Keratinocyte (primary cell): Measurements from ENCODE around the gene MLX. TPM values are rescaled to one million over a fixed set of nuclear protein-coding genes. Genes with fewer than 3 reads are reported as not detected.

ENCODE experiments used
- DNase-seq: peaks from one replicate; pipeline ENCODE4 v3.0.0-alpha.2; 2011; ENCODE audit warnings: low read depth, missing footprints, low spot score
- FAIRE-seq: peaks from 2 replicates; lab custom pipeline; 2011; peaks lifted over from hg19 to GRCh38; lab: Jason Lieb, UNC
- H2AFZ ChIP-seq: 2 replicates; pipeline ENCODE4 v1.6.0; 2012; ENCODE audit warnings: low read length, control low read depth, inconsistent platforms; ENCODE audit not compliant: control insufficient read depth
- H3K27ac ChIP-seq: 2 replicates; pipeline ENCODE4 v1.5.1; 2011; ENCODE audit warnings: low read length; ENCODE audit not compliant: control insufficient read depth, insufficient read depth
- H3K27me3 ChIP-seq: 3 replicates; pipeline ENCODE4 v1.6.0; 2011; ENCODE audit warnings: low read length; ENCODE audit not compliant: control insufficient read depth, insufficient read depth; ENCODE audit errors: extremely low read depth
- H3K36me3 ChIP-seq, 2 experiments: 2 replicates in 1 of 2; 3 replicates in 1 of 2; pipeline ENCODE4 v1.5.1; 2011; ENCODE audit warnings: low read length in 2 of 2, mild to moderate bottlenecking in 1 of 2; ENCODE audit not compliant: control insufficient read depth in 2 of 2, insufficient read depth in 2 of 2; ENCODE audit errors: extremely low read depth in 1 of 2
- H3K4me1 ChIP-seq: 3 replicates; pipeline ENCODE4 v1.5.1; 2011; ENCODE audit warnings: low read length; ENCODE audit not compliant: control insufficient read depth, insufficient read depth; ENCODE audit errors: extremely low read depth
- H3K4me2 ChIP-seq: 3 replicates; pipeline ENCODE4 v1.6.0; 2011; ENCODE audit warnings: low read depth, low read length; ENCODE audit not compliant: control insufficient read depth, insufficient read depth; ENCODE audit errors: extremely low read depth
- H3K4me3 ChIP-seq, 3 experiments: fragments of 200-600 bp in 1 of 3; sonication (generic) in 1 of 3; 2 replicates in 2 of 3; 3 replicates in 1 of 3; pipeline ENCODE4 v1.5.1; 2011 to 2016; ENCODE audit warnings: low read length in 3 of 3, mild to moderate bottlenecking in 3 of 3, control low read depth in 2 of 3, inconsistent platforms in 1 of 3, low read depth in 1 of 3, mixed read lengths in 1 of 3, mixed run types in 1 of 3, moderate library complexity in 1 of 3; ENCODE audit not compliant: control insufficient read depth in 2 of 3, insufficient read depth in 2 of 3; ENCODE audit errors: extremely low read depth in 1 of 3
- H3K79me2 ChIP-seq: 2 replicates; pipeline ENCODE4 v1.6.0; 2012; ENCODE audit warnings: low read length; ENCODE audit not compliant: control insufficient read depth, insufficient read depth
- H3K9ac ChIP-seq: 3 replicates; pipeline ENCODE4 v1.6.0; 2011; ENCODE audit warnings: low read length; ENCODE audit not compliant: control insufficient read depth, insufficient read depth; ENCODE audit errors: extremely low read depth
- H3K9me1 ChIP-seq: 3 replicates; pipeline ENCODE4 v1.6.0; 2011; ENCODE audit warnings: low read length; ENCODE audit not compliant: control insufficient read depth, insufficient read depth; ENCODE audit errors: extremely low read depth
- H3K9me3 ChIP-seq: 2 replicates; pipeline ENCODE4 v1.5.1; 2012; ENCODE audit warnings: low read depth, low read length; ENCODE audit not compliant: control insufficient read depth
- H4K20me1 ChIP-seq: 3 replicates; pipeline ENCODE4 v1.6.0; 2011; ENCODE audit warnings: low read length; ENCODE audit not compliant: control insufficient read depth, insufficient read depth; ENCODE audit errors: extremely low read depth
- CTCF ChIP-seq, 3 experiments: IDR thresholded peaks in 1 of 3; conservative IDR thresholded peaks in 1 of 3; optimal IDR thresholded peaks in 1 of 3; 2 replicates in 2 of 3; 3 replicates in 1 of 3; pipeline versions ENCODE3 to v1.5.1; 2011; ENCODE audit warnings: low read length in 3 of 3, mild to moderate bottlenecking in 3 of 3, moderate library complexity in 2 of 3, control low read depth in 1 of 3, inconsistent platforms in 1 of 3; ENCODE audit not compliant: insufficient read depth in 2 of 3; ENCODE audit errors: extremely low read depth in 1 of 3
- EZH2 ChIP-seq: IDR thresholded peaks from one replicate; pipeline ENCODE4 v1.6.1; 2012; ENCODE audit warnings: inconsistent platforms, mild to moderate bottlenecking, low read length, moderate library complexity
- dilution Hi-C: fragments of 300-500 bp; cut with MboI; formaldehyde crosslinking; loops from one replicate; pipeline ENCODE4 v1.7.0; 2020; ENCODE audit warnings: low sequenced_read_pairs; ENCODE audit not compliant: extremely low pct_ligation_motif_present
- polyA plus RNA-seq, 5 experiments: library from polyadenylated mRNA; depleted of rRNA in 3 of 5; stranded (reverse) in 3 of 5; stranded (forward) in 1 of 5; unstranded in 1 of 5; fragments of >200 nt; gene quantifications; 1 replicate in 1 of 5; 2 replicates in 3 of 5; 3 replicates in 1 of 5; pipeline versions ENCODE4 v1.2.1 to v1.2.3, GENCODE V29; 2011 to 2012; ENCODE audit warnings: missing spikeins in 2 of 5, low read depth in 1 of 5, low replicate concordance in 1 of 5

Gene MLX
- polyA plus RNA-seq, 1 donor (not counting 4 experiments of a cell fraction or from before 2014, with no cell fraction given), result 39.2 TPM

- Histone ChIP-seq H3K9me3 (no peaks in the 10 kb centered on the region), H3K27ac (no peak overlapping the region), H2AFZ (no peak overlapping the region), H4K20me1 (no peaks in the 10 kb centered on the region), H3K9me1 (no peaks in the 10 kb centered on the region), H3K36me3 (peaks cover 0 to 3% of the 10 kb centered on the region in 2 experiments), H3K4me1 (peaks cover 56% of the 10 kb centered on the region), H3K9ac (no peak overlapping the region), H3K4me2 (no peak overlapping the region), H3K27me3 (no peaks in the 10 kb centered on the region), H3K79me2 (no peaks in the 10 kb centered on the region), H3K4me3 (no peak overlapping the region)
- TF ChIP-seq CTCF (optimal IDR thresholded peaks at IDR 0.05 in 1 of 3, IDR thresholded peaks at IDR 0.05 in 1 of 3, conservative IDR thresholded peaks at IDR 0.05 in 1 of 3; ENCODE audit: extremely low read depth in 1 of 3, insufficient read depth in 2 of 3, low read length in 3 of 3), result no peak
- TF ChIP-seq EZH2, result no peak
- dilution Hi-C loops, result loop anchor here (25.0 kb wide), 1 partner anchor 210 kb away; no protein-coding TSS in a partner anchor
- DNase-seq, result no peak
- FAIRE-seq, result no peak
These were observed 44.6 kb upstream of the MLX start for GRCh38 chr17:42522263-42522790.

GRCh38 chr17:42522798-42523278 lies 44.1 kb upstream of the MLX start:
- DNase-seq, result no peak
- H3K27ac ChIP-seq, result no peak overlapping the region
- H3K9me3 ChIP-seq, result no peaks in the 10 kb centered on the region
- H4K20me1 ChIP-seq, result no peaks in the 10 kb centered on the region
- no peak overlapping the region for H3K4me2 ChIP-seq
- H3K9me1 ChIP-seq, result no peaks in the 10 kb centered on the region
- H3K4me1 ChIP-seq, result peaks cover 52% of the 10 kb centered on the region
- no peak for FAIRE-seq
- H3K4me3 ChIP-seq, result no peak overlapping the region
- H3K36me3 ChIP-seq, result peaks cover 0 to 3% of the 10 kb centered on the region in 2 experiments
- no peaks in the 10 kb centered on the region for H3K27me3 ChIP-seq
- H3K9ac ChIP-seq, result no peak overlapping the region
- dilution Hi-C loops, result loop anchor here (25.0 kb wide), 1 partner anchor 211 kb away; no protein-coding TSS in a partner anchor
- TF ChIP-seq CTCF (optimal IDR thresholded peaks at IDR 0.05 in 1 of 3, IDR thresholded peaks at IDR 0.05 in 1 of 3, conservative IDR thresholded peaks at IDR 0.05 in 1 of 3; ENCODE audit: extremely low read depth in 1 of 3, insufficient read depth in 2 of 3, low read length in 3 of 3) (no peak), EZH2 (no peak)
- no peak overlapping the region for H2AFZ ChIP-seq
- H3K79me2 ChIP-seq, result no peaks in the 10 kb centered on the region
